HG03565 (cell line): ENCODE results near the gene AKAP8L.

ENCODE experiments used
- ATAC-seq: cut with Tn5 transposase; IDR thresholded peaks from one replicate; pipeline ENCODE4 v1.9.1; 2021; ENCODE audit warnings: mild to moderate bottlenecking, moderate library complexity; ENCODE audit not compliant: unreplicated experiment

AKAP8L gene

DNA sequence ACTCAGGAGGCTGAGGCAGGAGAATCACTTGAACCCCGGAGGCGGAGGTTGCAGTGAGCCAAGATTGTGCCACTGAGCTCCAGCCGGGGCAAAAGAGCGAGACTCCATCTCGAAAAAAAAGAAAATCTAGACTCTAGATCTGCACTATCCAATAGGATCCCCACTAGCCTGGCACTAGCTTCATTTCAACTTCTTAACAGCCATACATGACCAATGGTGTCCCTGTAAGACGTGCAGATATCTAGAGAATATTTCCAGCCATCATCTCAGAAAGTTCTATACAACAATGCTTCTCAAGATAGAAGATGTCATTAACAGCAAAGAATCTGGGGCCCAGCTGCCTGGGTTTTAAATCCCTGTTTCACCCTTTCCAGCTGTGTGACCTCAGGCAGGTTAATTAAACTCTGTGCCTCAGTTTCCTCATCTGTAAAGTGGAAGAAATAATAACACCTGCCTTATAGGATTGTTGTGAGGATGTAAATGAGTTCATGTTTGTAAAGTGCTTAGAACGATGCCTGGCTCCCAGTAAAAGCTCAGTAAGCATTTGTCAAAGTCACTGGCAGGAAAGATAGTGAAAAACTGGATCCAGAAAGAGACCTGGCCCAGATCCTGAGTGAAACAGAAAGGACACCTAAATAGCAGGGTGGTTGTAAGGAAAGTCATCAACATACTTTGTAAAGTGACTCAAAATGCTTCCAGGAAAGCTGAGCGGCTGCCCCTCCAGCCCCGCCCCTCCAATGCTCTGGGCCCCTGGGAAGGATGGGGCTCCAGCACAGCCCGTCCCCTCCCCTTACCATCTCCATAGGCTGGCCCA is 17.4 kb upstream of the AKAP8L start:
- ATAC-seq = no peak

DNA sequence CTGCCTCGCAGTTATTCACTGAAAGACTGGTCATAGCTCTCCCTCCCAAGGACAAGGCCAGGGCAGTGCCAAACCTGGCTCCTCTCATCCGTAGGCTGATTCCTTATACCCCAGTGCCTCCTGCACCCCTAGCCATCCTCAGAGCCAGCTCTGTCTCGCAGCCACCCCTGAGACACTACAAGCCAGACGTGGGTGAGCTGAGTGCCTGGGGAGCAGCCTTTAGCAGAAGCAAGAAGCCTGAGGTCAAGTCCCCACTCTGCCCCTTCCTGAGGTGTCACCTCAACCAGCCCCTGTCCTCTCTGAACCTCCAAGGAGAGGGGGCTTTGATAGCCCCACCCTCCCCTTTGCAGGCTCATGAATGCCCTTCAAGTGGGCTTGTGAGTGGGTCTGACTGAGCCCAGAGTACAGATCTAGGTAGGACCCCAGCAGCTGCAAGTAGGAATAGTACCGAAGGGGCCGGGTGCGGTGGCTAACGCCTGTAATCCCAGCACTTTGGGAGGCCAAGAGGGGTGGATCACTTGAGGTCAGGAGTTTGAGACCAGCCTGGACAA is 14.8 kb upstream of the AKAP8L start:
- no peak for ATAC-seq

DNA sequence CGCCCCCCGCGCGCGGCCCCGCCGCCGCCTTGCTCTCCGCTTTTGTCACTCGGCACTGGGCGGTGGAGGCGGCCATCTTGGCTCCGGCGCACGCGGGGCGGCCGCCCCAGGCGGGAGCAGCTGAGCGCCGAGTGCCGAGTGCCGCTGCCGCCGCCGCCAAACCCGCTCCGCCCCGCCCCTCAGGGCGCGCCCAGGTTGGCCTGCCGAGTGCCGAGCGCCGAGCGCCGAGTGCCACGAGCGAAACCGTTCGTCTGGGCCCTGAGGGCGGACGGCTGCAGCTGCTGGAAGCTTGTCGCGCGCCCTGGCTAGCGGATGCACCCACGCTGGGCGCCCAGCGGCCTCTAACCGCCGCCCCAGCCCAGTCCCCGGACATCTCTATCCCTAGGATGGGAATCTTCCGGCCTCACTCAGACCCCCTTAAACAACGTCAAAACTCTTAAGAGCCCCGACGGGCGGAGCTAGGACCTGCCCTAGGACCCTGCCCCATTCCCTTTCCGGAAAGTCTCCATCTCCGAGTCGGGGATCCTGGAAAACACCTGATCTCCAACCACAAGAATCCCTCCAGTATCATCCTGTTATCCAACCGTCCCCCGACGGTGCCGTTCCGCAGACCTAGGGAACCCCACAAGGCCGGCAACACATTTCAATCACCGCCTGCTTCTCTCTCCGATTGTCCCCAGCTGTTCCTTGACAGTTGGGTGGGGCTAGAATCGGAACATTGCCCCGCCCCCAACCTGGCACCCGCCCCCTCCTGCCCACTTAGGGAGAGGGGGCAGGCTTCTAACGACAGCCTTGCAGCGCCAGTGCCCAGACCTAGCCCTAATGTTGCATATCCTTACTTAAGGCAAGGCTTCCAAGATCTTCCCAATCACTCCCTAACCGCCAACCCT is 14.1 kb upstream of the AKAP8L start:
- peak; percentile 61 for ATAC-seq

DNA sequence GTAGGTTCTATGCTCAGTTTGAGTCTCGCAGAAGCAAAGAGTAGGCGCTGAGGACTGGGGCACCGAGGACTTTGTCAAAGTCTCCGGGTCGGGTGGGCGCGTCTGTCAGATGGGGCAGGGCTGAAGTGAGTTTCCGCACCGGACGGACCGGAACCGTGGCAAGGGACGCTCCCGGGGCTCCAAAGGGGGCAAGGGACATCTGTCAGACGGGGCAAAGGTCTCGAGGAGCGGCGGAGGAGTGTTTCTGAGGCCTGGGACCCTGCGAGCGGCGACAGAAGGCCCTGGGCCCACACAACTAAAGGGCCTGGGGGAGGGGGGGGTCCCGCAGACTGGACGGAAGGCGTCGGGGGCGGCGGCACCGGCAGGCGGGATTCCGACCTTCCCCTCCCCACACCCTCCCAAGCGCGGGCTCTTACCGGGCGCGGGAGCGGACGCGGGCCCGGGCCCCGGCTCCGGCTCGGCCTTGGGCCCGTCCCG is 13.3 kb upstream of the AKAP8L start:
- no peak for ATAC-seq

DNA sequence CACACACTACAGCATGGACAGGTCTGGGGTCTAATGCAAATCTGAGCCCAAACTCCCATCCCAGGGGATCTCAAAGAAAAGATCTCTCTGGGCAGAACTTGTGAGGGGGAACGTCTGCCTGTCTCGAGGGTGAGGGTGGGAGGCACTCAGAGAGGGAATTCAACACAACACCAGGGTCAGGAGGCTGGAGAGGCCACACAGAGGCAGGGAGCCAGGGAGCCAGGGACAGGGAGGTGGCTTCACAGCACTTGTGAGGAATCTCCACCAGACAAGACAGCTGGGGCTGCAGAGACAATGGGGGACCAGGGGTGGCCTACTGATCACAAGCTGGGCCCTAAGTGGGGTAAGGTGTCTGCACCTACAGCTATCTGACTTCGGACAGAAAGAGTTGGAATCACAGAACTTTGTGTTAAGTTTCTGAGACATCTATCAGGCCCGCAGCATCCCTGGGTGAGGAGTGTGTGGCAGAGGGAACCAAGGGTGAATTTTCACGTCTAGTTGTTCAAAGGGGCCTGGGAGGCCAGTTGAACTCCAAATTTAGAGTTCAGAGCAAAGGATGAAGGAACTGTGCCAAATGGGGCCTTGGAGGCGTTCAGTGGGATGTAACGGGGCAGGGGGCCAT is 12.7 kb upstream of the AKAP8L start:
- no peak for ATAC-seq

DNA sequence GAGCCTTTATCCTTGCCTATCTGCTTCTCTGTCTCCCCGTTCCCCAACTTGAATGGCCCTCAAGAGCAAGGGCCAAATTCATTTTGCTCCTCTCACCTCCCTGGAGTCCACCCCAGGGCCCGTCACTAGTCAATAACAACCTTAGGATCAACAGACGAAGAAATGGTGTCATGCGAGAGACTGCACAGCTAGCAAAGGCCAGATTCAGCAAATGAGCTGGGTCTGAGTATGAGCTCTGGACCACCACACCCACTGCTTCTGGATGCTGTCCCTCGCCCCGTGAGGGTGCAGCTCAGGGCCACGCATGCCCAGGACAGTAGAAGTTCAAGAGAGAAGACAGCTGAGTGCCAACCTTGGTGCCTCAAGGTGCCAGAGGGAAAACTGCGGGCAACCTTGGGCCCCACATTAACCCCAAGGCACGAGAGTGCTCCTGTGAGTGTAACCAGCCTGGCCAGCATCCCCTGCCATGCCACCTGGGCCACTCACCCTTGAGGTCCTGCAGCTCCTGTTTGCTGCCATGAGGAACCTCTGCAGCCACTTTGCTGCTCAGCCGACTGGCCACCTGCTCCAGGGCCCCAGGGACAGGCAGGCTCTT is 11.8 kb upstream of the AKAP8L start:
- ATAC-seq = no peak

DNA sequence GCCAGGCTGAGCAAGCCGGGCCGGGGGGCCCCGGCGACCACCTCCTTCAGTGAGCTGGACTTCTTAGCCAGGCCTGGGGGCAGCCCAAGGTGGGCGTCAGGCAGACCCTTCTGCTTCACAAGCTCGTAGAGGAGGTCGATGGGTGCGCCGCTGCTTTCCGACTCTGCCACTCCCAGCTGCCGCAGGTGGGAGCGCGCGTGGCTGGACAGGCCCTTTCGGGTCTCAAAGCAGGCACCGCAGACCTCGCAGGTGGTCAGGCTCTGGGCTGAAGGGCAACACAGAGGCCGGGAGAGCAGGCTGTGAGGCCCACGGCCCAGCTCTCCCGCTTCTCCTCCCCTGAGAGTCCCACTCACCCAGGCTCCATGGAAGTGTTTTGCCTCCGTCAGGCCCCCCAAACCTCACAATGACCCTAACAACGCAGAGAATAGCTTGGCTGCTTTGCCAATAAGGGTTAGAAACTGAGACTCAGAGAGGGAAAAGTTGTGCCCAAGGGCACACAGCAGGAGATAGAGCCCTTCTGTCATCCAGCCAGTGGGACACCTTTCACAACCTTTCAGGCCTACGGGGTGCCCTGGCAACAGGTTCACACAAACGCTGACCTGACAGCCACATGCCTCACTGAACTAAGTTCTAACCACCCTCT is 11.2 kb upstream of the AKAP8L start:
- ATAC-seq = no peak

DNA sequence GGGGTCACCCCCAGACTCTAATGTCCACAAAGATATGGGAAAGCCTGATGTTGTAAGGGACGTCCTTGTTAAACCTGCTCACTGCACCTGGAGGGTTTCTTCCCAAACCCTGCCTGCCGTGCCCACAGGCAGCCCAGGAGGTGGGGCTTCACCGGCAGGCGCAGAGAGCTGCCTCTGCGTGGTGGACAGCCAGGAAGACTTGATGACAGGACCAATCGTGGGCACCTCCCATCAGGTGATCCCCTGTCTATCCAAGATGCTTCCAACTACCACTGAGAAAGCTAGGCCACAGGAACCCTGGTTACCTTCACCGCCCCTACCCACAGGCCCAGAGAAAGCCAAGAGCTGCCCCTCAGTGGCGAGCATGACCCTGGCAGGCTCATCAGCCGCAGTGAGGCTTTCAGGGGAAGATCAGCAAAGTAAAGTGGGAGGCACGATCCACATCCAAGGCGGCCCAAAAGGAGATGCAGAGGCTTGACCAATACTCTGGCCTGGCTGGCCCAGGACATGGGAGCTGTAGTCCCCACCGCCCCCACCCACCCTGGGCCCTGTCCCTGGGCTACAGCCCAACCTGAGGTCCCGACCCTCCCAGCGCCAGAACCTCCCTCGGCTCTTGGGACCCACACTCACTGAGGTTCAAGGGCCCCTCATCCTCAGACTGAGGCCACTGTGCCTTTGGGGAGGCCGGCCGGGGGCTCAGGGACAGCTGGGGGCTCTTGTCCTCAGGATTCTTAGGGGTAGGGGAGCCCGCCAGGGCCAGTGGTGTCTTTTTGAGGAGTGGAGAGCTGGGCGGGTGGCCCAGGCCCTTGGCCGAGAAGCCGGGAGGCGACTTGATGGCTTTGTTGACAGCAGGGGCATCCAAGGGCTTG is 10.4 kb upstream of the AKAP8L start:
- no peak for ATAC-seq

DNA sequence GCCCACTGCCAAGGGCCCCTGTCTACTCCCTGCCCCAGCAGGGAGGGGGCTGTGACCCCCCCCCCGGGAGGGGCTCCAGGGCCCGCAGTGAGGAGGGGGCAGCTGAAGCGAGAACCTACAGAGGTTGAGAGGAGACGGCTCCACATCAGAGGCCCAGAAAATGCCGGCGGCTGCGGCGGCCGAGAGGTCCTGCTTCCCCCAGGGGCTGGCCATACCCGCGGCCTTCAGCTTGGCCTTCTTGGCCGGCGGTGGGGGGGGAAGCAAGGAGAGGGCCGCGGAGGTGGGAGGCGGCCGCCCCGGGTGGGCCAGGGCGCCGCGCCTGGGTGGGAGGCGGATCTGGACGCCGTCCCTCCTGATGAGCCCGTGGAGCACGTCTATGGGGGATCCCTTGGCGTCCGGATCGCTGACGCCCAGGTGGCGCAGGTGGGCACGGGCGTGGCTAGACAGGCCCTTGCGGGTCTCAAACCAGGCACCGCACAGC is 9.2 kb upstream of the AKAP8L start:
- ATAC-seq = no peak

DNA sequence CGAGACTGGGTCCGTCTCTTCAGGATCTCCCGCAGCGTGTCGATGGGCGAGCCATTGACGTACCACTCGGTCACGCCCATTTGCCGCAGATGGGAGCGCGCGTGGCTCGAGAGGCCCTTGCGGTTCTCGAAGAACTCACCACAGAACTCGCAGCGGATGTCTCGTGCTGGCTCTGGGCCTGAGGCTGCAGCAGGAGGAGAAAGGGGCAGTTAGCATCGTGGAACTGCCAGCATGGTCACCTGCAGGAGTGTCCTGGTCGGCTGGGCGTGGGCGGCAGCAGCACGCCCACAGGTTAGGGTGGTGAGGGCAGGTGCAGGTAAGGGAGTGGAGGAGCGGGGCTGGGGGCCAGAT is 8.5 kb upstream of the AKAP8L start:
- no peak for ATAC-seq

DNA sequence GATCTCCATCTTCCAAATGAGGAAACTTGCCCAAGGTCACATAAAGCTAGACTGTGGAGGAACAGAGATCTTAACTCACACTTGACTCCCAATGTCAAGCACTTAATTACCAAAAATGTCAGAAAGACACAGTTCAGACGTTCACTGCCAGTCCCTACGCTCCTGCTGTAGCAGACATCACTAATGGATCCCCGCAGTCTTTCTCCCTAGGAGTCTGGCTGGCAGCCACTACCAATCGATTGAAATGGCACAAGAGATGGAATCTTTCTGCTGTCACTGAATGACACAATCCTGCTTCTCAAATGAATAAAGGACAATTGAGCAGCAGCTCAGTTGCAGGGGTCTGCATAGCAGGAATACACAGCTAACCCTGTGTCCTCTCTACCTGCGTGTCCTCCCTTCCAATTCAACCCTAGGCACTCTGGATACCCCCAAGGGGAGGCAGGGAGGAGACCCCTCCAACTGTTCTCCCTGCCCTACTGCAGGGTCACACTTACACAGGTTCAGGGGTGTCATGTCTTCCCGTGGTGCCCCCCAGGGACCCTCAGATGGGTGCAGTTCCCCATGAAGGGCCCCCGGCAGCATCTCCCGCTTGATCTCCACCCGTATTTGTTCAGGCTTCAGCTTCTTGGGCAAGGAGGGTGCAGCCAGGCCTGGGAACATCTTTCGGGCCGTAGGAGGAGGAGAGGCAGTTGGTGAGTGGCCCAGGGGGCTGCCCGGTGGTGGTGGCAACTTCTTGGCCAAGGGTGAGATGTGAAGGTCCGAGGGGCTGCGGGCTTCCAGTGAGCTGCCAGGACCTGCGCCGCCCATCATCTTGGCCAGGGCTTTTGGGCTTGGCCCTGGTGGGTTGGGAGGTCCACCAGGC is 7.9 kb upstream of the AKAP8L start:
- ATAC-seq = no peak

DNA sequence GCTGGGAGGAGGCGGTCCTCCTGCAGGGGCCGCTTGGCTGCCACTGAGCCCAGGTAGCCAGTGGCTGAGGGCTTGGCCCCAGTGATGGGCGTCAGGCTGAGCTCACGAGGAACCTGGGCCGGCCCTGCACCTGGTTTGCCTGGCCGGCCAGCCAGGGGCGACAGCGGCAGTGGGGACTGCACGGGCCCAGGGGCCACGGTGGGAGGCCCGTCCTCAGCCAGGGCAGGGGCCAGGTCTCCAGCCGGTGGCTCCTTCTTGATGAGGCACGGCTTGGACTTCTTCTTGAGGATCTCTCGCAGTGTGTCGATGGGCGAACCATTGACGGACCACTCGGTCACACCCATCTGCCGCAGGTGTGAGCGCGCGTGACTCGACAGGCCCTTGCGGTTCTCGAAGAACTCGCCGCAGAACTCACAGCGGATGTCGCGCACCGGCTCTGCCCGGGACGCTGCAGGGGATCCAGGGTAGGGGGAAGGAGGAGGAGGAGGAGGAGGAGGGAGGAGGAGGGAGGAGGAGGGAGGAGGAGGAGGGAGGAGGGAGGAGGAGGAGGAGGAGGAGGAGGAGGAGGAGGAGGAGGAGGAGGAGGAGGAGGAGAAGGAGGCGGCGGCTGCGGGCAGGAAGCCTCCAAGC is 6.6 kb upstream of the AKAP8L start:
- ATAC-seq = no peak

DNA sequence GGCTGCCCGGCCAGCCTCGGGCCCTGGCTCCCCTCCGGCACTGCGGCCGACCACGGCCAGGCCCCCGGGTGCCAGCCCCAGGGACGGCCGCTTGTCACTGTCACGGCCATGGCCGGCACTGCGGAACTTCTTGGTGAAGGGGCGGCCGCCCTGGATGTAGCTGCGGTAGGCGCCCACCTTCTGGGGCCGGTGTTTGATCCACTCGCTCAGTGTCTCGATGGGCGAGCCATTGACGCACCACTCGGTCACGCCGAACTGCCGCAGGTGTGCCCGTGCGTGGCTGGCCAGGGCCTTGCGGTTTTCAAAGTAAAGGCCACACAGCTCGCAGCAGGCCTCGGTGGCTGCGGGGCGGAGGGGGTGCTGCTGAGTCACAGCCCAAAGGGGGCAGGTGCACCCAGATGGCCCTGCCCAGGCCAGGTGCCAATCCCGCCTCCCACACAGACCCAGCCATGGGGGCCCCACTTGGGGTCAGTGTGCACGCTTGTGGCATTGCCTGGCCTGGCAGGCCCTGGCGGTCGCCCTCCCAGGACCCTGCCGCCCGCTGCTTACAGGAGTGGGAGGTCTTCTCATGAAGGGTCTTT is 6.0 kb upstream of the AKAP8L start:
- no peak for ATAC-seq

DNA sequence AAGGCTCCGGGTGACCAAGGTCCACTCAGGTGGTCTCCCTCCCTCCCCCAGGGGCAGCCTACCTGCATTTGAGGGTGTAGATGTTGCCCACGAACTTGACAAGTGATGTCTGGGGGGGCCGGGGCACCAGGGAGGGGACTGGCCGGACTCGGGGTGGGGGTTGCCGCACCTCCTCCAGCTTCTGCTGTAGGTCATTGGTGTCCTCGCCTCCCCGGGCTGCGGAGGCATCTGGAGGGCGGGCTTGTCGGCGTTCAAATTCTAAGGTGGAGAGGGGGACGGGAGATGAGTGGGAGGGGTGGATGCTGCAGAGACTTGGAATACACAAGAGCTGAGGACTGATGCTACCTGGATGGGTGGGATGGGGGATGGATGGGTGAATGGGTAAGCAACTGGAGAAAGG is 5.3 kb upstream of the AKAP8L start:
- ATAC-seq = no peak

DNA sequence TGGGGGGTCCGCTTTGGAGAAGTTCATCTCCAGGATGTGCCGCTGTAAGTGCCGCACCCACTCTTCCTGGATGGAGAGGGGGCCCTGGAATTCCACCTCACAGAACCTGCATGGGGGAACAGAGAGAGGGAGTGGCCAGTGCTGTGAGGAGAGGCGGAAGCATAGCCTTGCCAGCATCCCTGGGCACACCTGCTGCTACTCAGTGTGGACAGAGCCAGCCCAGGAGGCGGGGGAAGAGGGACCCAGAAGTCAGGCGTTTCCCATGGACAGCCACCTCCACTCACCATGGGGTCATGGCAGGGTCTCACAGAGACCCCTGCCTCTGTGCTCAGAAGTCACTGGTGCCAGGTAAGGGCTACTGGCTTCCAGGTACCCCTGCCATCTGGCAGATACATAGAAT is 4.3 kb upstream of the AKAP8L start:
- no peak for ATAC-seq

DNA sequence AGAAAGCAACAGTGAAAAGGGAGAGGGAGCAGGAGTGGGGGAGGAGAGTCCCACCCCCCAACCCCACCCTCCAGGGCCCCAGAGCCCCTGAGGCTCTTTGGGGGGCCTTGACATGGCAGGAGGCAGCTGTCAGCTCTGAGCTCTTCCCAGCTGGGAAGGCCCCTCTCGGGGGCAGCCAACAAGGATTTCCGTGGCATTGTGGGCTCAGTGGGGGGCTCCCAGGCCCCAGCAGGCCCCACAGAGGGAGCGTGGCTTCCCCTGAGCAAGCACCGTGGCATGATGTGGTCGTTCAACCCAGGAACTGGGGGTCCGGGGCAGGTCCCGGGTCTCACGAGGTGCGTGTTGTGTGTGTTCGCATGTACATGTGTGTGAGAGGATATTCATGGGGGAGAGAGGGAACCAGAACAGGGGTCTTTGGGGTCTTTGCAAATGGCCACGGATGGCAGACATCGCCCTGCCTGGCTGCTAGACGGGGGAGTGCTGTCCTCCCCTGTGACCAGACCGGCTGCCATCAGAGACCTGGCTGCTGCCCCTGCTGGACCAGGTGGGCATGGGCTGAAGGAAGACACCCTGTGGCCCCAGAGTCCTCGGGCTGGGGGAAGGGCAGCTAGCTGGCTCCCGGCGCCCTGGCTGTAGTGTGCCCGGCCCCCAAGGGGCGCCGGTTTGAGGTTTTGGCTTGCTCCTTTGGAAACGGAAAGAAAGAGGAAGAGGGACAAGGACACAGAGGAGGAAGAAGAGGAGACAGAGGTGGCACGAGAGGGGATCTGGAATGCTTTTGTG is 3.7 kb upstream of the AKAP8L start:
- ATAC-seq = no peak

DNA sequence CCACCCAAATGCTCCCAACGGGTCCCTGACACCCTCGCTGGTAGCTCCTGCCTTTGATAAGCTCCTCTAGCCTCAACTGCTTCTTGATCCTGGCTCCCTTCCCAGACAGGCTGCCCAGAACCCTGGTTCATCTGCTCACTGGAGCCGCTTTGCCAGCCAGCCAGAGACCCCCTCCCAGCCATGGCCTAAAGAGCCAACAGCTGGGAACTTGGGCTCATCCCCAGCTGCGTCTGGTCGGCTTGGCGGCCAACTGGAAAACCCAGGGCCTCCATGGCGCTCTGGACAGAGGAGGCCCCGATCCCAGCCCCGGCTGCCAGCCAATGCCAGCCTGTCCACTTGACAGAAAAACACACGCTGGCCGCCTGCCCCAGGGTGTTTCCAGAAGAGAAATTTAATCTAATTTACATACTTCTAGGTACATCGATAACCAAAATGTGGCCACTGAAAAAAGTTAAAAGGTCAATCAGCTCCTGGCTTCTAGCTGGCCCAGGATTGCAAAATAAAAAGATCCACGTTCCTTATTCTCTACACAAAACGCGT is 3.0 kb upstream of the AKAP8L start:
- no peak for ATAC-seq
